HG02642 (cell line): Measurements from ENCODE around the gene ARHGAP44.
A peak's percentile ranks its signal among the peaks of the same experiment; 100 is the strongest.

ENCODE experiments used
- ATAC-seq: cut with Tn5 transposase; IDR thresholded peaks from one replicate; pipeline ENCODE4 v1.9.1; 2021; ENCODE audit warnings: mild to moderate bottlenecking; ENCODE audit not compliant: unreplicated experiment, poor library complexity

ARHGAP44 gene

GRCh38 chr17:12789481-12790248 is at the start of gene ARHGAP44:
Gene ARHGAP44, plus strand, starts transcription at chr17:12789498. Its CDS starts 341 bp downstream, at chr17:12789839.
- ATAC-seq: peak; percentile 85

- ATAC-seq: no peak
Observed at GRCh38 chr17:12739500-12739899, 49.8 kb upstream of the ARHGAP44 start.

GRCh38 chr17:12743046-12743445 is 46.3 kb upstream of the ARHGAP44 start:
- no peak for ATAC-seq

GRCh38 chr17:12744298-12744697 is 45.0 kb upstream of the ARHGAP44 start:
- ATAC-seq: no peak

- ATAC-seq: no peak
Observed at GRCh38 chr17:12744786-12745185, 44.5 kb upstream of the ARHGAP44 start.

- ATAC-seq: no peak
Observed at GRCh38 chr17:12745486-12745885, 43.8 kb upstream of the ARHGAP44 start.

- no peak for ATAC-seq
Observed at GRCh38 chr17:12756786-12757185, 32.5 kb upstream of the ARHGAP44 start.

GRCh38 chr17:12759090-12759489 is 30.2 kb upstream of the ARHGAP44 start:
- no peak for ATAC-seq

- no peak for ATAC-seq
Observed at GRCh38 chr17:12765548-12765947, 23.8 kb upstream of the ARHGAP44 start.

GRCh38 chr17:12768255-12768654 is 21.0 kb upstream of the ARHGAP44 start:
- ATAC-seq: no peak

GRCh38 chr17:12769981-12770380 is 19.3 kb upstream of the ARHGAP44 start:
- no peak for ATAC-seq

GRCh38 chr17:12773153-12773552 is 16.1 kb upstream of the ARHGAP44 start:
- no peak for ATAC-seq

- ATAC-seq: peak; percentile 95
Observed at GRCh38 chr17:12789075-12789480, 220 bp upstream of the ARHGAP44 start.

- ATAC-seq: no peak
Observed at GRCh38 chr17:12790249-12791106, 1.2 kb downstream of the ARHGAP44 start.

GRCh38 chr17:12794919-12795532 is 5.7 kb downstream of the ARHGAP44 start:
- ATAC-seq: no peak

- ATAC-seq: no peak
Observed at GRCh38 chr17:12800855-12801365, 11.6 kb downstream of the ARHGAP44 start.

- ATAC-seq: no peak
Observed at GRCh38 chr17:12806630-12807029, 17.3 kb downstream of the ARHGAP44 start.

GRCh38 chr17:12808723-12809122 is 19.4 kb downstream of the ARHGAP44 start:
- no peak for ATAC-seq

- no peak for ATAC-seq
Observed at GRCh38 chr17:12812877-12813276, 23.6 kb downstream of the ARHGAP44 start.

GRCh38 chr17:12813664-12814063 is 24.4 kb downstream of the ARHGAP44 start:
- no peak for ATAC-seq

- no peak for ATAC-seq
Observed at GRCh38 chr17:12814718-12815117, 25.4 kb downstream of the ARHGAP44 start.
